CD4-positive, alpha-beta T cell treated with Interleukin-6 at 100 ng/mL for 8 hours (primary cell): ENCODE data around the gene SALL1.

Experiments used
- DNase-seq: peaks from one replicate; pipeline ENCODE4 v3.0.0-alpha.2; 2020; ENCODE audit warnings: mixed read lengths, low spot score

Gene SALL1

GRCh38 chr16:51141106-51141505, 10.0 kb downstream of the SALL1 start:
- no peak for DNase-seq

GRCh38 chr16:51140112-51140511, 11.0 kb downstream of the SALL1 start:
- DNase-seq: no peak

GRCh38 chr16:51139568-51139967, 11.5 kb downstream of the SALL1 start:
- DNase-seq: no peak

GRCh38 chr16:51138178-51138577, 12.9 kb downstream of the SALL1 start:
- no peak for DNase-seq

GRCh38 chr16:51137097-51137496, 14.0 kb downstream of the SALL1 start:
- no peak for DNase-seq

GRCh38 chr16:51134876-51135275, 16.2 kb downstream of the SALL1 start:
- DNase-seq: no peak

- DNase-seq: no peak
Observed at GRCh38 chr16:51134269-51134812, 16.7 kb downstream of the SALL1 start.

GRCh38 chr16:51133688-51134087, 17.4 kb downstream of the SALL1 start:
- DNase-seq: no peak

GRCh38 chr16:51133183-51133582, 17.9 kb downstream of the SALL1 start:
- no peak for DNase-seq

GRCh38 chr16:51132490-51133115, 18.5 kb downstream of the SALL1 start:
- no peak for DNase-seq

GRCh38 chr16:51131619-51132018, 19.5 kb downstream of the SALL1 start:
- DNase-seq: no peak

- no peak for DNase-seq
Observed at GRCh38 chr16:51129105-51129504, 22.0 kb downstream of the SALL1 start.

- no peak for DNase-seq
Observed at GRCh38 chr16:51125992-51126391, 25.1 kb downstream of the SALL1 start.

GRCh38 chr16:51124896-51125295, 26.2 kb downstream of the SALL1 start:
- no peak for DNase-seq

GRCh38 chr16:51121850-51122249, 29.2 kb downstream of the SALL1 start:
- no peak for DNase-seq

GRCh38 chr16:51120730-51121347, 30.2 kb downstream of the SALL1 start:
- no peak for DNase-seq

- no peak for DNase-seq
Observed at GRCh38 chr16:51119973-51120729, 30.9 kb downstream of the SALL1 start.

- DNase-seq: no peak
Observed at GRCh38 chr16:51119556-51119955, 31.5 kb downstream of the SALL1 start.

GRCh38 chr16:51116353-51116752, 34.7 kb downstream of the SALL1 start:
- no peak for DNase-seq

GRCh38 chr16:51114382-51114781, 36.7 kb downstream of the SALL1 start:
- DNase-seq: no peak

- no peak for DNase-seq
Observed at GRCh38 chr16:51113236-51114125, 37.6 kb downstream of the SALL1 start.

GRCh38 chr16:51112323-51112722, 38.7 kb downstream of the SALL1 start:
- DNase-seq: no peak
